Measurements from ENCODE around the gene POLD2.

The POLD2 gene

DNA sequence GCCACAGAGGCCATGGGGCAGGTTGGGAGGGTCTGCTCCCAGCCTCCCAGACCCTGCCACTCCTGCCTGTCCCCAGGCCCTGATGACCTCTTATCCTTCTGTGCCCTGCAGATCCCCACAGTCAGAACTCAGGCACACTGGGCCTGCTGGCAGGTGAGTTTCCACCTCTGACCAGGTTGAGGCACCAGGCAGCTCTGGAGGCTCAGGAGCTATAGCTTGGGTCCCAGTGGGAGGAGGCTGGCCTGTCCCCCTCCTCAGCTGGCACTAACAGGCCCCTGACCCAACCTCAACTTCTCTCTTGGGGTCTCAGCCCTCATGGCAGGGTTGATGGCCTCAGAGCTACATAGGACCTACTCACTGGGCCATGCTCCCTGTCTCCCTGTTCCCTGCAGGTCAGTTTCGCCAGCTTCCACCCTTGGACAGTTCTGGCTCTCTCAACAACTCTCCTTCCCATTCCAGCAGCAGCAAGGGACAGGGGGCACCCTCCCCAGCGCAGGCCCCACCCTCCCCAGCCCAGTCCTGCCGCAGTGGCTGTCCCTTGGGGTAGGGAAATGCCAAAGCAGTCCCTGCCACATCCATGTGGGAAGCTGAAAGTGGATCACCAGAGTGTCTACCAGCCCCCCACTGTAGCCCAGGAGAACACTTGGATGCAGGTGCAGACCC lies 21.9 kb downstream of the POLD2 start:
- no peak for DNase-seq

- no peak for DNase-seq
These were observed 22.7 kb downstream of the POLD2 start for GRCh38 chr7:44100458-44101302.

GRCh38 chr7:44099669-44100068 lies 23.7 kb downstream of the POLD2 start:
- no peak for DNase-seq

DNA sequence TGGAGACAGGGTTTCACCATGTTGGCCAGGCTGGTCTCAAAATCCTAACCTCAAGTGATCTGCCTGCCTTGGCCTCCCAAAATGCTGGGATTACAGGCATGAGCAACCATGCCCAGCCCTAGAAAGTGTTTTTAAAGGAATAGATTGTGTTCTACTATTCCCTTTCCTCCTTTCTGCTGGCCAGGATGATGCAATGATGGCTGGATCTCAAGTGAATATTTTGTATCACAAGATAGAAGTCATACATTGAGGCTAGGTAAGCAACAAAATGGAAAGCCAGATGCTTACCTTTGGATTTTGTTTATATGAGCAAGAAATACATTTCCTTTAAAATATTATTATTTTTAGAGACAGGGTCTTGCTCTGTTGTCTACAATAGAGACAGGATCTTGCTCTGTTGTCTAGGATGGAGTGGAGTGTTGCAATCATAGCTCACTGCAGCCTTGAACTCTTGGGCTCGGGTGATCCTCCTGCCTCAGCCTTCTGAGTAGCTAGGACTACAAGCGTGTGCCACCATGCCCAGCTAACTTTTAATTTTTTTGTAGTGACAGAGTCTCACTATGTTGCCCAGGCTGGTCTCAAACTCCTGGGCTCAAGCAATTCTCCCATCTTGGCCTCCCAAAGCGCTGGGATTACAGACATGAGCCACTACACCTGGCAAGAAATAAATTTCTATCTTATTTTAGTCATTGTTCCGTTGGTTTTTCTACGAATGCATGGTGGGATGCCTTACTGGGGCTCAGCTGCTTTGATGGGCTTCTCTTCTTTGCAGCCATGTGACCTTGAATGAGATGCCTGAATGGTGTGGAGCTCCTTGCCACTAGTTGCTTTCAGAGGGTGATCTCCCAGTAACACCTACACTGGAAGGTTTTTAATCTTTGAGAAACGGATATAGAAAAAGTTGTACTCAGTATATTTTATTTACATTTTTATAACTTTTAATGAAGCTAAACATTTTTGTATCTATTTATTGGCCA lies 25.0 kb downstream of the POLD2 start:
- no peak for DNase-seq

DNA sequence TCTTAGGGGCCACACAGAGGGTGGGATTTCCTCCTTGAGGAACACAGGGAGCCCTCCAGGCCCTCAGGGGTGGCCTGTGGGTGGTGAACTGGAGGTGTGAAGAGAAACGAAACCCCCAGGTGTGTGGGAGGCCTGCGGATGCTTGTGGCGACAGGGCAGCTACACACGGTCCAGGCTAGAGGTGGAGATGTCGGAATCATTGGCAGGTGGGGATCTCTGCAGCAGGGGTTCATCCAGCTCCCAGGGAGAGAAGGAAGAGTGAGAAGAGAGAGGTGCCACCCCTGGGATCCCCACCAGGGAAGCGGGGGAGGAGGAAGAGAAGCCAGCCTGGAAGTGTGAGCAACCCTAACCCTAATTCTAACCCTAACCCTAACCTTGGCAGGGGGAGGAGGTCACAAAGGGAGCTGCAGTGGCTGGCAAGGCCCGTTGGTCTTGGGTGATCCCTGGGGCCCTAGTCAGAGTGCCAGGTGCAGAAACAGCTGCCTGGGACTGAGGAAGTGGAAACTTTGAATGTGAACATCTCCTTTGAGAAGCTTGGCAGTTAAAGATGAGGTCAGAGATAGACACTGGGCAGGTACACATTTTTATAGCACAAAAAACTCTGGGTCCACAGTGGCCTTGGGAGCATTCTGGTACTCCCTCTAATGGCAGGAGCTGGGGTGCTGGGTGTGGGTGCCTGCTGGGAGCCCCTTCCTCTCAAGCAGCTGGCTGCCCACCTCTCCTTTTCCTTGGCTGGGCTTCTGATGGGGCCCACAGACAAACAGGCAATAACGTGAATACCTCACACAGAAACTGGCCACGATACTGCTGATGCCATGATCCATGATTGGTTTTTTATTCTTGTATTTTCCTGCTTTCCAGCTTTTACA lies 26.1 kb downstream of the POLD2 start:
- no peak for DNase-seq

- no peak for DNase-seq
These were observed 26.9 kb downstream of the POLD2 start for GRCh38 chr7:44096326-44096881.

- no peak for DNase-seq
These were observed 27.6 kb downstream of the POLD2 start for GRCh38 chr7:44095781-44096180.

DNA sequence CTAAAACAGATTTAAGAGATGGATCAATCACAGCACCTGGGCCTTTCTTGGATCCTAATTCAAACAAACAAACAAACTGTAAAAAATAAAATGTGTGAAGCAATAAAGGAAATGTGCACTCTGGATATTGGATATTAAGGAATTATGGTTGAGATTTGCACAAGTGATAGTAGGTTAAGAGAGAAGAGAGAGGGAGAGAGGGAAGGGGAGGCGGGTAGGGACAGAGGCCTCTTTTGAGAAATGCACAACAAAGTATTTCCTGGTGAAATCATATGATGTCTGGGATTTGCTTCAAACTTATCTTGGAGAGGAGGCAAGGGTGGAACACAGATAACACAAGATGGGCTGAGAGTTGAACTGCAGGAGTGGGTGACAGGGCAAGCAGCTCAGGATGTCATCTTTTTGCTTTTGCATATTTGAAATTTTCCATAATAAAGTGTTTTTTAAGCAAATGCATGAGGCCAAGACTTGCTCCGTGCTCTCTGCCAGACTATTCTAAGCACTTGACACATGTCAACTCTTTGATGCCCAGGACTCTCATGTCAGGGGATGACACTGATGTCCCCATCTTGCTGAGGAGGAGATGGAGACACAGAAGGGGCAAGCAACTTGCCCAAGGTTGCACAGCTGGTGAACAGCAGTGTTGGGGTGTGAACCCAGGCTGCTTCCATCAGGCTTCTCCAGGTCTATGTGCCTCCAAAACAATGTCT lies 28.3 kb downstream of the POLD2 start:
- DNase-seq: no peak

- DNase-seq: no peak
These were observed 29.0 kb downstream of the POLD2 start for GRCh38 chr7:44094365-44094764.

DNA sequence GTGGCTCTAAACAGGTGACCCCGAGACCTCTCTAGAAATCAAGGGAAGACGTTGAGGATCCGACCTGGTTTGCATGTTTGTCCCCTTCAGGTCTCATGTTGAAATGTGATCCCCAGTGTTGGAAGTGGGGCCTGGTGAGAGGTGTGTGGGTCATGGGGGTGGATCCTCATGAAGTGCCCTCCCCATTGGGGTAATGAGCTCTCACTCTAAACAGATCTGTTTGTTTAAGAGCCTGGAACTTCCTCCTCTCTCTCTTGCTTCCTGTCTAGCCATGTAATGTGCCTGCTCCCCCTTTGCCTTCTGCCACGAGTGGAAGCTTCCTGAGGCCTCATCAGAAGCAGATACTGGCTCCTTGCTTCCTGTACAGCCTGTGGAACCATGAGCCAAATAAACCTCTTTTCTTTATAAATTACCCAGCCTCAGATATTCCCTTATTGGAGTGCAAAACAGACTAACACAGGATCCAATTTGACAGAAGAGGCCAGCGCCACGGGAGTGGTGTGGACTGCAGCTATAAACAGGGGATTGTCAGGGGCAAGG lies 30.2 kb downstream of the POLD2 start:
- no peak for DNase-seq

GRCh38 chr7:44087911-44088838 lies 35.2 kb downstream of the POLD2 start:
- DNase-seq: peak; percentile 68

DNA sequence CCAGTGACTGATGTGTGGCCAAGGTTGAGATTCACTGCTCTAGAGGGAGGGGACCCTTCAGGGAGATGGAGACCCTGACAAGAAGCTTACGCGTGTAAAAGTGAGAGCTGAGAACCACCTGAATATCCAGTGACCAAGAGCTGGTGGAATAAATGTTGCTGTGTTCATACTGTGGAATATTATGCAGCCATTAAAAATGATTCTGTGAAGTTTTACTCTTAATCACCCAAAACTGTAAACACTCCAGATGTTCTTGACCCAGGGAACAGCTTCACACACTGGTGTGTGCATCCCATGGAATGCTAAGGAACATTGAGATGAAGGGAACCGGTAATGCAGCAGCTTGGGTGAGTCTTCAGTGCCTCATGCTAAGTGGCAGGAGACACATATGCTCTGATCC lies 36.7 kb downstream of the POLD2 start:
- DNase-seq: no peak

GRCh38 chr7:44085546-44085945 lies 37.8 kb downstream of the POLD2 start:
- DNase-seq: no peak

DNA sequence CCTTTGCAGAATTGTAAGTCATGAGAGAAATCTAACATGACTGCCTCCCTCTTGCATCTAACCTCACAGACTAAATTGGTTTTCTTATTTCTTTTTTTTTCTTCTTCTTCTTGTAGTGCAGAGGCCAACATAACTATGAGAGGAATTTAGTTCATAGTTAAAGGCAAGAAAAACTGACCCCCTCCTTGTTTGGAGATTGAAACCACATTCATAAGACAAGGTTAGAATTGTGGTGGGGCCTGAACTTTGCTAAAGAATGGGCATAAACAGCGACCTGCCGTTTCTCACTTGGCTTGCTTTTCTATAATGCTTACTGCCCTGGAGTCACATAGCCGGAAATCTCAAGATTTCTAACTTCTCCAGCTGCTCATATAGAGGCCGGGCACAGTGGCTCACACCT lies 38.6 kb downstream of the POLD2 start:
- no peak for DNase-seq

- DNase-seq: no peak
These were observed 39.6 kb downstream of the POLD2 start for GRCh38 chr7:44083796-44084195.

GRCh38 chr7:44082541-44083207 lies 40.7 kb downstream of the POLD2 start:
- peak; percentile 98 for DNase-seq

GRCh38 chr7:44081266-44081748 lies 42.0 kb downstream of the POLD2 start:
- no peak for DNase-seq

GRCh38 chr7:44080686-44081265 lies 42.6 kb downstream of the POLD2 start:
- no peak for DNase-seq

GRCh38 chr7:44080118-44080517 lies 43.2 kb downstream of the POLD2 start:
- DNase-seq: no peak

Data from amniotic stem cell (primary cell).